Measurements from ENCODE around the gene PNPLA7.
"Not testable (repeated sequence)": the region's sequence is repeated elsewhere in the genome, so short reads cannot be mapped to it uniquely, and the experiment has no call there.

- TF ChIP-seq, protein P1, sequence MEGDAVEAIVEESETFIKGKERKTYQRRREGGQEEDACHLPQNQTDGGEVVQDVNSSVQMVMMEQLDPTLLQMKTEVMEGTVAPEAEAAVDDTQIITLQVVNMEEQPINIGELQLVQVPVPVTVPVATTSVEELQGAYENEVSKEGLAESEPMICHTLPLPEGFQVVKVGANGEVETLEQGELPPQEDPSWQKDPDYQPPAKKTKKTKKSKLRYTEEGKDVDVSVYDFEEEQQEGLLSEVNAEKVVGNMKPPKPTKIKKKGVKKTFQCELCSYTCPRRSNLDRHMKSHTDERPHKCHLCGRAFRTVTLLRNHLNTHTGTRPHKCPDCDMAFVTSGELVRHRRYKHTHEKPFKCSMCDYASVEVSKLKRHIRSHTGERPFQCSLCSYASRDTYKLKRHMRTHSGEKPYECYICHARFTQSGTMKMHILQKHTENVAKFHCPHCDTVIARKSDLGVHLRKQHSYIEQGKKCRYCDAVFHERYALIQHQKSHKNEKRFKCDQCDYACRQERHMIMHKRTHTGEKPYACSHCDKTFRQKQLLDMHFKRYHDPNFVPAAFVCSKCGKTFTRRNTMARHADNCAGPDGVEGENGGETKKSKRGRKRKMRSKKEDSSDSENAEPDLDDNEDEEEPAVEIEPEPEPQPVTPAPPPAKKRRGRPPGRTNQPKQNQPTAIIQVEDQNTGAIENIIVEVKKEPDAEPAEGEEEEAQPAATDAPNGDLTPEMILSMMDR (IDR thresholded peaks at IDR 0.05): not testable (repeated sequence)
- not testable (repeated sequence) for TF ChIP-seq POLR2A (IDR thresholded peaks at IDR 0.05)
Measured at GRCh38 chr9:137410236-137410890, 139.8 kb downstream of the PNPLA7 start.

All from thyroid gland (tissue), 4 donors.